DMS153 (cell line): Measurements from ENCODE around the gene GRIK2.
"Not testable (repeated sequence)": the region's sequence is repeated elsewhere in the genome, so short reads cannot be mapped to it uniquely, and the experiment has no call there.

Experiments
- DNase-seq: peaks from one replicate; lab custom pipeline; 2025; lab: John Stamatoyannopoulos, UW

GRIK2 gene

DNA sequence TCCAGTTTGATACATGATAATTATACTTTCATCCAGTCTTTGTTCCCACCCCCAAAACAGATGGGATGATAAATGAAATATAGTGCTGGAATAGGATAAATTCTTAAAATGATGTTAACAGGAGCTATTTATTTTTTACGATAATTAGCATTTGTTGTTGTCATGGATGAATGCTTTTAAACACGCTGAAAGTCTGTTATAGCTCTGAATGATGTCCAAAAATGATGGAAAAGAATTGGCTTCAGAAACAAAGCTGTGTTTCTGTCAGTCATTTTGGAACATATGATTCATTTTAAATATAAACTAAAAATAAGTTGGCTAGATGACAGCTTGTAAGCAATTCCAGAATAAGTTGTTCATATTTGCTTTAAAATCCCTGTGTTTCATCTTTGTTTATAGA is 237.4 kb downstream of the GRIK2 start:
- DNase-seq: no peak

DNA sequence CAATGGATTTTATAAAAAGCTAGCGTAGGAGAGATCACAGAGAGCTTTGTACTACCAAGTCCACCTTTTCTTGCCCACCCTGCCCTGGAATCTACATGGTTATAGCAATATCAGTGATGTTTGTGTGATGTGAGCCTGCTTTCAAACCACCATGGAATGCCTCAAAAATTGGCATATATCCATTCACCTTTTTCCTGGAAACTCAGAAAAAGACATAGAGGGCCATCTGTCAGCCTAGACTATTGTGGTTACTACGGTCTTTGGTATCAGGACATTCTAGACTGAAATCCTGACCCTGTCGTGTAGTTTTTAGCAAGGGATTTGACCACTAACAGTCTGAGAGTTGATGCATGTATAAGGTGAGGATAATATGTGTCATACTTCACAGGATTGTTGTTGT is 239.6 kb downstream of the GRIK2 start:
- no peak for DNase-seq

DNA sequence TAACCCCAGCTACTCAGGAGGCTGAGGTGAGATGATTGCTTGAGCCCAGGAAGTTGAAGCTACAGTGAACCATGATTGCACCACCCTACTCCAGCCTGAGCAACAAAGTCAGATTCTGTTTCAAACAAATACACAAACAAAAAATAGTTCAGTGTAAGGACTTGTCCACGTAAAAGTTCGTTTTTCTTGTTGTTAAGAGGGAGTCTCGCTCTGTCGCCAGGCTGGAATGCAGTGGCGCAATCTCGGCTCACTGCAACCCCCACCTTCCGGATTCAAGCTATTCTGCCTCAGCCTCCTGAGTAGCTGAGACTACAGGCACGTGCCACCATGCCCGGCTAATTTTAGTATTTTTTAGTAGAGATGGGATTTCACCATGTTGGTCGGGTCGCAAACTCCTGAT is 245.4 kb downstream of the GRIK2 start:
- not testable (repeated sequence) for DNase-seq

DNA sequence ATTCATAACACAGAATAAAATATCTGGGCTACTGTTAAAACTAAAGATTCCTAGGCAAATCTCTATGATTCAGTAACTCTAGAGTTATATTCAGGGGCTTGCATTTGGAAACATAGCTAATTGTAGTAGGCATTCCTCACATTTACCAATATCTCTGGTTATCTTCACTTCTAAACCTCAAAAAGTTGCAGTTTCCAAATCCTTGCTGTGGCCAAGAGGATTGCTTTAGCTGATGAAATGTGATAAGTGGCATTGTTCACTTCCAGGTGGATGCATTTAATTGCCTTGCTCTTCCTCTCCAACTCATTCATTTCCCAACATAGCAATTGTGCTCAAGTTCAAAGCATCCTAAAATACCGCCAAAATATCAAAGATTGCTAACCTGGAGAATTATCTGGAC is 246.6 kb downstream of the GRIK2 start:
- DNase-seq: no peak

DNA sequence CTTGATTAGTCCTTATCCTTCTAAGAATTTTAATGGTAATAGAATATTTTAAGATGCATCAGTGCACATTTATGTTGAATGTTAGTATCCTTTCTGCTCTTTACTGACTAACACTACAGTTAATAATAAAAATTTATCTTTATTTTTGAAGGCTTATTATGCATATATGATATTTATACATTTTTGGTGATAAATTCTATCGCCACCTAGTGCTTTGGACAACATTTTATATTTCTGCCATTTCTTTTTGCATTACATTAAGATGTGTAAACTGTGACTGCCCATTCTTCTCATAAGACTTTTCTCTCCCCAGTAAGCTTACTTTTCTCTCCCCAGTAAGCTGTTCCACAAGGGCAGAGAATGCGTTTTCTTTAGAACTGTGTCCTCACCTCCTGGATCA is 252.3 kb downstream of the GRIK2 start:
- DNase-seq: no peak

DNA sequence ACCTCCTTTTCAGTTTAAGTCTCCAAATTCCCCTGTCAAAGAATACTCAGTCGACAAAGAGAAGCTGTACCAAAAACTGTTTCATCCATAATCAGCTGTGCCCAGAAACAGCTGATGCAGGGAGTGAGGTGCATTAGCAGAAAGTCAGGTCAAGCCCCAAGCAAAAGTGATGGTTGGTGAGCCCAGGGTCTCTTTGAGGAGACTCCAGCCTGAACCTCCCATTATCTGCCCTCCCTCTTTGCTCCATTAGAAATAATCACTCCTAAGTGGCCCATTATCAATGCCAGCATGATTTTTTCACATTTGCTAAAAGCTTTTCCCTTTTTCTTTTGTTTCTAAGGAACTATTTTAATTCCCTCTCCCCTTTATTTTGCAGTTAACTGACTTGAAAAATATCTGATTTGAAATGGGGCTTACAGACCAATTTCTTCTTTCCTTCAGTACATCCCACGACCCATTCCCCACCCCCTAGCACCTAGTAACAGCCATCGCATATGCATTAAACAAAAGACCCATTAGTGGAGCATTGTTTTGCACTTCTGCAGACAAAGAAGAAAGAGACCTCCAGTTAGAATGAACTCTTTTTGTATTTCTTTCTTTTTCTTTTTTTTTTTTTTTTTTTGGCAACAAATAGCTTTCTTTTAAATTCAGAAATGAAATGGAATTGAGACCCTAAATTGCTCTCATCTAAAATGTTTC is 257.0 kb downstream of the GRIK2 start:
- DNase-seq: no peak

DNA sequence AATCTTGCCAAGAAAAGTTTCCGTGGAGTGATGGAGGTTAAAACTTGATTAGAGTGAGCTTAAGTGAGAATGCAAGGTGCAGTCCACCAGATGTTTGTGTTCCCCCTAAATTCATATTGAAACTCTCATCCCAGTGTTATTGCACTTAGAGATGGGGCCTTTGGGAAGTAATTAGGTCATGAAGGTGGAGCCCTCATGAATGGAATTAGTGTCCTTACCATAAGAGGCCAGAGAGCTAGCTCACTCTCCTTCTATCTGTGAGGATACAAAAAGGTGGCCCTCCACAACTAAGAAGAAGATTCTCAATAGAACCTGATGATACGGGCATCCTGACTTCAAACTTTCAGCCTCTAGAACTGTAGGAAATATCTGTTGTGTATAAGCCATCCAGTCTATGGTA is 258.6 kb downstream of the GRIK2 start:
- DNase-seq: no peak

DNA sequence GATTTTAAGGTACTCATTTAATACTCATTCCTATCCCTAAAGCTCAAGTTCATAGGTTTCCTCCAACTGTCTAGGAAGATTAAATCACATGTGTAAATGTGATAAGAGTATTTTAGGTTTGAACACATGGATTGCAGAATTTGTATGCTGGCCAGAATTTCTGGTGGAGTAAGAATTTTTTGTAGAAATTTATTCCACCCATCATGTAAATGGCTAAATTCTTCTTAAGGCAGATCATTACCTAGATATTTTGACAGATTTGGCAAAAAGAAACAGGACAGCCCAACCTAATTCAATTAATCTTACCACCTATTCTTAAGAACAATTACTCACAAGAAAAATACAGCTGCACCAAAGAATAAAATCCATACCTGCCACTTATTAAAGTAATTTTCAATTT is 261.6 kb downstream of the GRIK2 start:
- no peak for DNase-seq

DNA sequence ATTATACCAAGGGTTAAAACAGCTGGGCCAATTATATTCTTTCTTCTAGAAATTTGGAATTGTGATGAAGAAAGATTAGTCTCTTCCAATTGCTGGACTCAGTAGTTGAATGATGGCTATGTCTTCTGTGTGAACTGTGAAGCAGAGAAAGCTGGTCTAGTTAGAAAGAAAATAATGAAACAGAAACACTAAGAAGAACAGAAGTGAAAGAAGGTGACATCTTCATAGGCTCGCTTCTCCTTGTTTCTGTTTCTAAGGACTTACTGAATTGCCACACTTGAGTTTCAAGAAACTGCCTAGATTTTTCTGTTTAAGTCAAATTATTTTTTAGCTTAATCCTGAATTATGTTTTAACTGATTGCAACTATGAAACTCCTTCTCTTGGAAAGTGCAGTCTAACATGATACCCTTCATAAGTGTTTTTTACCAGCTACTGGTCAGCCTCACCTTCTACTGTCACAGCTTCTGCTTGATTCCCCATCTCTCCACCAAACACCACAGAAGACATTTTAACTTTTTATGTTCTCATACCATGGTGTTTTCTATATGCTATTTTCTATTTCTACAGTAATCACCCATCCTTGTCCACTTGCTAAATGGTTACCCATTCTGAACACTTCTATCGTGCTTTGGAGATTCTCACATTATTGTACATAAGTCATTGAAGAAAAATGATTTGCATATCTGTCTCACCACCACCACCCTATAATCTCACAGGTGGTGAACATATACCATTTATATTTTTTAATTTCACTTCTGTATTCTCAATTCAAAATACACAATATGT is 268.8 kb downstream of the GRIK2 start:
- DNase-seq: no peak

DNA sequence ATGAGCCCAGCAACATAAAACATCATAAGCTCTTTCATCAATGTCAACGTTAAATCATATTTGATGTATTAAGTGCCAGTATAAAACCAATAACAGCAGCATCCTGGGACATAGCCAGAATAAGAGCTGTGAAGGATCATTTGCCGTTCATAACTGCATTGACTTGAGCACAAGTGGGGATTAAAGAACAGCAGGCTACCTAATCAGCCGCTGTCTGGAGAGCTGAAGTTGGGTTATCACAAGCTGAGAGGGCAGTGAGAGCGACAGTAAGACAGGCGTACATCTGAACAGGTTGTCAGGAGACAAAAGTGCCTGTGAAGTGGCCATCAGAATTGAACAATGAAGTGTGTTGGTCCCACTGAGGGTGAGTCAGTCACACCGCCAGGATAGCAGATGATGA is 269.6 kb downstream of the GRIK2 start:
- no peak for DNase-seq

DNA sequence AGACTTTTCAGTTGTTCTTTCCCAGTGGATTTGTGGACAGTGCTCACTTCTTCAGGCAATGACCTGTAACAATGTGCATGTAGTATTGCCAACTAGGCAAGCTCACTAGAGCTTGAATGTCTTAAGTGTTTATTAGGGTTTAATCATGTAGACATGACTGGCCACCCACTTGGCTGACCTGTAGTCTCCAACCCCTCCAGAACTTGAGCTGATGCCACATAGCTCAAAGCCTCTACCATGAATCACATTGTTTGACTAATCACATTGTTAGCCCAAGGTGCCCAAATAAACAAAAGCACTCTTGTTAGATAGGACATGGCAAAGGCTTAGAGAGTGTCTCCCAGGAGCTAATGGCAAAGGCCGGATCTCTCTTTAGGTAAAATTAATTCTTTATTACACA is 272.7 kb downstream of the GRIK2 start:
- no peak for DNase-seq

DNA sequence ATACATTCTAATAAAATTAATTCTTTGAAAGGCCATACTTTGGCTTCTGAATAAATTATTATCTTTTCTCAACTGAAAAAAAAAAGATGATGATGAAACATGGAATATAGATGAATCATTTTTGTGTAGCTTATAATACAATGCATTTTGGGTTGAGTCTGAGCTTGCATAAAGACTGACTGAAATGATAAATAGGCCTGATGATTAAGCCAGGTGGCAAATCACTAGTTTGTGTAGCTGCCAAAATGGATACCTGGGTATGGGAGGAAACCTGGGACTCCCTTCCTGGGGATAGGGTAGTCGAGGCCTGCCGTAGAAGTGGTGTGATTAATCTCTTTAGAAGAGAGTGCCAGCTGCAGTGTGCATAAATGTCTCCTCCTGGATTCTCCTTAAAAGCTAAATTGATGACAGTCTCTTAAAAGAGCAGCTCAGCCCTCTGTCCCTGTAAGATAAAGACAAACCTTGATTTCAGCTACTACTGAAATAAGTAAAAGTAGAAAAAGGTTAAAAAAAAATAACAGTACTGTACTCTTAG is 275.1 kb downstream of the GRIK2 start:
- no peak for DNase-seq

DNA sequence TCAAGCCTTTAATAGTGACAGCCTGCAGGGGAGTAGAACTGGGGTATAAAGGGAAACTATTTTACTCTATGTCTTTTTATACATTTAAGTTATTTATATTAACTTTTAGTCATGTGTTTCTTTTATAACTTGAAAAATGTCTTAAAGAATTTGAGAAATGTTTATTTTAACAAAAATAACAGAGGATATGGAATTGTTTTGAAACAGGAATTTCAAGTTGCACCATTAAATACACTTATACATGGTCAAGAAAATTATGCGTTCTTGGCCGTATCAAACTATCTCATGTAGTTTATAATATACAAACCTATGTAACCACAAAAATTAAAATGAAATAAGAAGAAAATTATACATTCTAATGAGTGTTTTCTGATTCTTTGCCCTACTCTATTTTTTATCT is 282.7 kb downstream of the GRIK2 start:
- DNase-seq: no peak

DNA sequence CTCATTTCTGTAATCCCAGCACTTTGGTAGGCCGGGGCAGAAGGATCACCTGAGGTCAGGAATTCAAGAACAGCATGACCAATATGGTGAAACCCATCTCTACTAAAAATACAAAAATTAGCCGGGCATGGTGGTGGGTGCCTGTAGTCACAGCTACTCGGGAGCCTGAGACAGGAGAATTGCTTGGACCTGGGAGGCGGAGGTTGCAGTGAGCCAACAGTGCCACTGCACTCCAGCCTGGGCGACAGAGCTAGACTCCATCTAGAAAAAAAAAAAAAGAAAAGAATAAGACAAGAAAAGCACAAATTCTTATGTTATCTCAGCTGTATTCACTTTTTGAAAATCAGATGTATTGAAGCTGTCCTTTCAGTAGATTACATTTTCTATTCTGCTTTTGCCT is 289.4 kb downstream of the GRIK2 start:
- DNase-seq: no peak

DNA sequence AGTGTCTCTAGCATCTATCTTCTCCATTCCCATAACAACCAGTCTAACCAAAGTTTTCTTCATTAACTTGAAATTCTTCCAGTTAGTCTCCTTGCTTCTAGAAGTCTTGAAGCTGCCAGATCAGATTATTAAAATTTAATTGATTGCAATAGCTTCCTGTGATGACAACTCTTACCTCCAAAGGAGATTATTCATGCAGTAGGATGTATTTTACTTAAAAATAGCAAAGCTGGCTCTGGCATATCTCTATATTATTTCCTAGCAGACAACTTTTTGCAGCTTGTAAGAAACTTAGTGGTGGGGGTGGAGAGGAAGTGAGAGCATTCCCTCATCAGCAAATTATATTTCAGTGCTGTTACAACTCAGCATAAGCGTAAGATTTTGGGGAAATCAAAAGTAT is 290.4 kb downstream of the GRIK2 start:
- no peak for DNase-seq

DNA sequence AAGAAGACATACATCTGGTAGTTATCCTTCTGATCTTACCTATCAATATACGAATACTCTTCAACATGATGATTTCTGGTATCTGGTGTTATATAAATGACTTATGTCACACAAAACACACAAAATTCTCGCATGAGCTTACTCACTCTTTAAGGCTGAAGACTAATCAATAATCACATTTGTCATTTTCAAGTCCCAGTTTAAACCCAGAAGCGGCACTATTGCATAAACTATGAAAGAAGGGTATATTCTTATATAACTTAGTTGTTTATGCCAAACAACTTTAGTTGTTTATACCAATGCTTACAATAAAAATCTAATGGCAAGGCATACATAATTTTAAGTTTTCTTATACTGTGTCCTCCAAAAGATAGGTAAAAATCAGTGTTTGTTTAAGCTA is 293.1 kb downstream of the GRIK2 start:
- no peak for DNase-seq

DNA sequence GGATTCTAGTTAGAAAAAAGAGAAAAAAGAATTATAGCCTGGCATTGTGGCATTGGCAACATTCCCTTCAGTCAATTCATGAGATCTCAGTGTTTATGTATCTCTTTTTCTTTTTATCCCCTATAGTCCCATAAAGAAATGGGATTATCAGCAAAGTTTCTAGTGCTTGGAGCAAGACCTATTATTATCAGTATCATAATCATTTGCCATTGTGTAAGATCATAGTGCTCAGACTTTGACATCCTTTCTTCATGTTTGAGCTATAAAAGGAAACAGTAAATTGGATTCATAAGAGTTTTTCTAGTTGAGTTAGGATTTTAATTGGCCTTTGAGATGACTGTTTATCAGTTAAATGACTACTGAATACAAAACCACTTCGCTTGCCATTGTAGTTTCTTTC is 295.6 kb downstream of the GRIK2 start:
- no peak for DNase-seq

DNA sequence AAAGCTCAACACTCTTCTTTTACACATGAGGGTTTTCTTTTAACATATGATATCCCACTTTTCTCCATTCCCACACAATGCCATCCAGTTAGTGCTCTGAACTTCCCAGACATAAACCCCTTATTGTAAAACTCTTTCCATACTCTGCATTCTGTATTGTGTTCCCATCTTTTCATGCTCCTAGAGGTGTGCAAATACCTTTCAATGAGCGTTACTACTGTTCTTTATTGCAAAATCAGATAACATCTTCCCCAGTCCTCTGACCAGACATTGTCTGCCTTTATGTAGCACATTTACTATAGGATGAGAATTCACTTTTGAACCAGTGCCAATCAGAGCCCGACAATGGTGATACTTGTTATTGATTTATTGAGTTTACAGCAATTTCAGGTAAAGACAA is 296.2 kb downstream of the GRIK2 start:
- no peak for DNase-seq

DNA sequence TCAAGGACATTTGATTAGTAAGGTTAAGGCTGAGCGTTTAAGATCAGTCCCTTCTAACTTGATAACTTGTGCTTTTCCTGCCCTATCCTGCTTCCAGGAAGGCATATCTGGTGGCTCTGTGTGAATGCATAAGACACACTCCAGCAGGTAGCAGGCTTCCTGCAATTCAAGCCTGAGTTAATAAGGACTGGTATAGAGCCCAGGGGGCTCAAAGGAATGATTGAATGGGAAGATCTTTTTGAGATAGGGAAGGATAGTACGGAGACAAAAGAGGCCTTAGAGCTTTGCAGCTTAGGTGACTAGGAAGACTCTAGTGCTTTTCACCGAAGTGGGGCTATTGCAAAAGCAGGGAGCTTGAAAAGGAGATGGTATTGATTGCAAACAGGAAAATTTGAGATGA is 307.1 kb downstream of the GRIK2 start:
- no peak for DNase-seq

DNA sequence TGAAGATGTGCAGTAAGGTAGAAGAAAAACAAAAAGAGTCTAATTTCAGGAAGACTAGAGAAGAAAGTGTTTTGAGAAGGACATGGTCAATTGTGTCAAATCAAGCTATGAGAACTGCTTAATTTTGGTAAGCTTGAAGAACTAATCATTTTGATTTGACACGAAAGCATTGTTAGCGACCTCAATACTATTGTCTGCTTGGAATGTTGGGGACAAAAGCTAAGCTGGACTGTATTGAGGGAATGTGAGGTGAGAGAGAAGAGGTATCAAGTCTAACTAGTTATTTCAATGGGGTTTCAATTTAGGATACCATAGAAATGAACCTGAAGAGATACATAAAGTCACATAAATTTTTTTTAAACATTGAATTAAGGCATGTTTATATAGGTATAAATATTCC is 309.8 kb downstream of the GRIK2 start:
- no peak for DNase-seq

DNA sequence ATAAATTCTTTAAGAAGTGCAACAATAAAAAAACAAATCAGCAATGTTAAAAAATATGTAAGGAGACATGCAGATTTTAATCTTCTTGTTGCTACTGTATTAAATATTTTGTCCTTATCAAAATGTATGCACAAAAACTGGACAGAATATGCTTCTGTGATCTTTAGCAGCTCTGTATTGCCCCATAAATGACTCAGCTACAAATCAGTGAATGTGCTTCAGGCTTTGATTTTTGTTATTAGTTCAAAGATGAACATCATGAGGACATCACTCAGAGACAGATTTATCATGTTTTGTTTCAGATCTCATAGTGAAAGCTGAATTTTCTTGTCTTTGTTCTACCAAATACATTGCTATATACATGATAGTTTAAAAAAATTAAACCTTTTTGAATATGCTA is 312.4 kb downstream of the GRIK2 start:
- DNase-seq: no peak

DNA sequence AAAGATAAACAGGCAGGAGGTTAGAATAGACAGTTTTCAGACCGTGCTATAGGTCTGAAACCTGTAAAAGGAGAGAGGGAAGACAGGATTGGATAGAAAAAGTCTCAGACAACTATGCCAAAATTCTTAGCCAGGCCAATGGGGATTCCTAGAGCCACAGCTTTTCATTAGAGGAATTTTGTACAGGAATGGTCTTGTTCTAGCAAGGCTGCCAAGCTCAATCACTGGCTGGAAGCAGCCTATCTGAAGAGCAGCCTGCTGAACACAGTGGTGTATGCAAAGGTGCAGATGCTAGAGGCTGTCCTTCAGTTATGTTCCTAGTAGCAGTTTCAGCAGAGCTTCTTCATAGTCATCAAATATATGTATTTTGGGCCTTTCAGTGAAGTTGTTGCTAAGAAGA is 313.1 kb downstream of the GRIK2 start:
- DNase-seq: no peak

DNA sequence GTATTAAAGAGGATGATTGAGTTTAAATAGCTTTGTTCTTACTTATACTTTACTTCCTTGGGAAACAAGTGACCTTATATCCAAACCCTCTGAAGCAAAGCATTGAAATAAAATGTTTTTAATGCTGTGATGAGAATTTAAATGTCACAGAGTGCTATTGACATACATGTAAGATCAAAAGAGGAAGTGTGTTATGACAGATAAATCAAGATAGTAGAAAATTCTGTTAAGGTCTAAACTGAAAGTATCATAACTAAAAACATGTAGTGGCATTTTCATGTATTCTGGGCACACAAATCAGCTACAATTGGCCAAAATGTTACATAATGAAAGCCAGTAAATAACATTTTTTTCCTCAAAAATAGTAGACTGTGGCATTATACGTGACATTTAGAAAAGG is 318.0 kb downstream of the GRIK2 start:
- no peak for DNase-seq

DNA sequence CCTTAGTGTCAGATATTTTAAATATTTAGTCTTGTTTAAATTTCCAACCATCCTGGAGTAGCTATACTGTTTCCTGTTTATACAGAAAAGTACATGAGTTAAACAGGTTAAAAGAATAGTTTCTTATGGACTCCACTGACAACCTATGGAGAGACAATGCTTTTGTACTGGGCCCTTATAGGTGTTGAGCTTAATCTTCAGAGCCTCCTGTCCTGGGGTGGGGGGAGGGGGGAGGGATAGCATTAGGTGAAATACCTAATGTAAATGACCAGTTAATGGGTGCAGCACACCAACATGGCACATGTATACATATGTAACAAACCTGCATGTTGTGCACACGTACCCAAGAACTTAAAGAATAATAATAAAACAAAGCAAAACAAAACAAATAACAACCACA is 322.9 kb downstream of the GRIK2 start:
- DNase-seq: no peak
